NCI-H1436 treated with DMSO at 0.1 percent for 48 hours (cell line): ENCODE data around the gene CDC42EP1.
"Not testable (repeated sequence)": the region's sequence is repeated elsewhere in the genome, so short reads cannot be mapped to it uniquely, and the experiment has no call there.

ENCODE experiments used
- DNase-seq: peaks from one replicate; lab custom pipeline; 2025; lab: John Stamatoyannopoulos, UW

The CDC42EP1 gene

GRCh38 chr22:37581504-37581903 is 21.2 kb downstream of the CDC42EP1 start:
- no peak for DNase-seq

GRCh38 chr22:37582526-37582925 is 22.2 kb downstream of the CDC42EP1 start:
- no peak for DNase-seq

- DNase-seq: no peak
These were observed 28.4 kb downstream of the CDC42EP1 start for GRCh38 chr22:37588546-37589215.

GRCh38 chr22:37589636-37590035 is 29.4 kb downstream of the CDC42EP1 start:
- no peak for DNase-seq

- not testable (repeated sequence) for DNase-seq
These were observed 30.8 kb downstream of the CDC42EP1 start for GRCh38 chr22:37591081-37591480.

GRCh38 chr22:37591823-37592404 is 31.6 kb downstream of the CDC42EP1 start:
- no peak for DNase-seq

DNA sequence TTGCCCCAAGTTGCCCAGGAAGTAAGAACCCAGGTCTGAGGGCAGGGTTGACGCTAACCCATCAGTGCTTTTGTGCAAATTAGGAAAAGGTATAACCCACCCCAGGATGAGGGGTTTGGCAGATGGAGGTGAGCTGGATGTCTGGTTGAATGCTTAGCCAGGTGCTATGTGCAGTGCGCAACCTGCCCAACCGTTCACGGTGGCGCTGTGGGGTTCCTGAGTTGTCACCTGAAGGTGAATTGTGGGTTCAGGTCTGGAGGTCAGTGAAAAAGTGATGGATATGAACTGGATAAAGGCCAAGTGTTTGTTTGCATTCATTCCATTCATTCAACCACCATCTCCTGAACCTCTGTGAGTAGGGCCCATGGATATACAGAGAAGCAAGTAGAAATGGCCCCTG is 34.0 kb downstream of the CDC42EP1 start:
- no peak for DNase-seq

DNA sequence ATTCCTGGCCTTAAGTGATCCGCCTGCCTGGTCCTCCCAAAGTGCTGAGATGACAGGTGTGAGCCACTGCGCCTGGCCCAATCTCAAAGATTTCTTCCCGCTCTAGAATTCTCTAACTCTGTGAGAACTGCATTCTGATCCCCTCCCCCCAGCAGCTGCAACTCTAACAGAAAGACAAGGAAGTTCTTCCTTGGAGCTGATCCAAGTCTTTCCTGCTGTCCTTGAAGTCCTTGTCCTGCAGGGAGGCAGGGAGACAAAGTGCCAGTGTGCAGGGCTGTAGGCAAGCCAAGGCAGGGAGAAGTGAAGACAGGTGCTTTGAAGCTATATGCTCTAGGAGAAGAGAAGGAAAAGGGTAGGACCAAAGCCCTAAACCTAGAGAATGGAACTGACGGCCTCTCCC is 38.9 kb downstream of the CDC42EP1 start:
- DNase-seq: no peak

DNA sequence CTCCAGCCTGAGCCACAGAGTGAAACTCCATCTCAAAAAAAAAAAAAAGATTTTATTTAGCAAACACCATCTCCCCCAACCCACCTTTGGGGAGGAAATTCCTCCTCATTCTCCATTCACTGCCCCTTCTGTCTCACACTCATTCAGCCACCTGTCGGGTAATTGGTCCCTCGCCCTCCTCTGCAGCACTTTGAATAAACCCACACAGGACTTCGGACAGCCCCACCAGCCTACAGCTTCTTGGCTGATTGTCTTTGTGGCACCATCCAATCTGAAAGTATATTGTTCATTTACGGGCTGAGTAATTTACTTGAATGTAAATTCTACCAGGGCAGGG is 40.9 kb downstream of the CDC42EP1 start:
- DNase-seq: no peak

DNA sequence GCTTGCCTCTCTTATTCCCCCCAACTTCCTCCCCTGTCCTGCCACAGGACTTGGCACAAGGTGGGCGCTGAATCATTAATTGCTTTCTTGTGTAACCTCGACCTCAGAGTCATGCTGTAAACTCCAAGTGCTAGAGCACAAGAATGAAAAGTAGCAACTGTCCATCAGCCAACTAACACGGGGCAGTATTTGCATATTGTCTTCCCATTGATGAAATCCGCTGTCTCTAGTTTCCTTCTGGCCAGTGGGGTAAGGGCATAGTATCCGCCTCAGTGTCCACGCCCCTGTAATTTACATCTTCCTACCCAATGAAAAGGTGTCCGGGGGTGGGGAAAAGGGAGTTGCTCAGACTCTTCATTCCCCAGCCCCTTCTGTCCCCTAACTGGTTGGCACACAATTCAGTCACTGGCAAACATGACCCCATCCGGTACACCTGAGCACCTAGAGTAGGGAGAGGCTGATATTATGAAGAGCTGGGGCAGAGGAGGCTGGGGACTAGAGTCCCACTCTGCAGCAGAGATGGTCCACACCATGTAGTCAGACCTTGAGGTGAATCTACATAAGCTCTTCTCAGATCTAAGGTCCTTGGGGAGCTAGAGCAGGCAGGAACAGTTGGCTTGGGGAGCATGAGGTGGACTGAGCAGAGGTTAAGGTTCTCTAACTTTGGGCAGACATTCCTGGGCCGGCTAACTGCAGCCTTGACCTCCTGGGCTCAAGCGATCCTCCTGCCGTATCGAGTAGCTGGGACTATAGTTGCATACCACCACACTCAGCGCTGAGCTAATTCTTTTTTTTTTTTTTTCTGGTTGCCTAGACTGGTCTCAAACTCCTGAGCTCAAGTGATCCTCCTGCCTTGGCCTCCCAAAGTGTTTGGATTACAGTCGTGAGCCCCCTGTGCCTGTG is 41.5 kb downstream of the CDC42EP1 start:
- peak; percentile 74 for DNase-seq

DNA sequence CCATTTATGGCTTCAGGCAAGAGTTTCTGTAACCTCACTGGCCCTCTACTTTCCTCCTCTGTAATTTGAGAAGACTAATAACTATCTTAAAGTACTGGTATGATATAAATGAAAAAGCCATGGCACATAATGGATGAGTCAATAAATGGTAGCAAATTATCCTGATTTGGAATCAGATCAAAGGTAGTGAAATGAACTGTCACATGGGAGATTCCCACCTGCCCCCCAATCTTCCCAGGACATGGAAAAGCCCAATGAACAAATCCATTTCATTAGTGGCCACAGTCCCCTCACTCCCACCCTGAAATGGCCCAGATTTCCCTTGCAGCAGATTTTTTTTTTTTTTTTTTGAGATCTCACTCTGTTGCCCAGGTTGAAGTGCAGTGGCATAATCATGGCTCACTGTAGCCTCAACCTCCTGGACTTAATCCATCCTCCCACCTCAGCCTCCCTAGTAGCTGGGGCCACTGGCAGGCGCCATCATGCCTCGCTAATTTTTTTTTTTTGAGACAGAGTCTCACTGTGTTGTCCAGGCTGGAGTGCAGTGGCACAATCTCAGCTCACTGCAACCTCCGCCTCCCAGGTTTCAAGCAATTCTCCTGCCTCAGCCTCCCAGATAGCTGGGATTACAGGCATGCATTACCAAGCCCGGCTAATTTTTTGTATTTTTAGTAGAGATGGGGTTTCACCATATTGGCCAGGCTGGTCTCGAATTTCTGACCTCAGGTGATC is 42.4 kb downstream of the CDC42EP1 start:
- not testable (repeated sequence) for DNase-seq

DNA sequence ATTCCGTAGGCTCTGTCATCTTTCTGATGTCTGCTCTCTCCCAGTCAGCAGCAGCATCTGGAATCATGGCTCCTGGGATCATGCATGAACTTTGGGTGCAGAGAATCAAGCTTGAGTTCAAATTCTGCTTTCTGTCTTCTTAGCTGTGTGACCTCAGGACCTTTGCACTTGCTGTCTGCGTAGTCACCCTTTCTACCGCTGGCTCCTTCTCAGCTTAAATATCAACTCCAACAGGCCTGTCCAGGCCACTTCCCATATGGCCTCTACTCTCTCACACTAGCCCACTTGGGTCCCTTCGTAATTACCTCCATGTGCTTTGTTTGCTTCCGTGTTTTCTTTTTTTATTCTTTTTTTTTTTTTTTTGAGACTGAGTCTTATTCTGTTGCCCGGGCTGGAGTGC is 43.8 kb downstream of the CDC42EP1 start:
- no peak for DNase-seq

DNA sequence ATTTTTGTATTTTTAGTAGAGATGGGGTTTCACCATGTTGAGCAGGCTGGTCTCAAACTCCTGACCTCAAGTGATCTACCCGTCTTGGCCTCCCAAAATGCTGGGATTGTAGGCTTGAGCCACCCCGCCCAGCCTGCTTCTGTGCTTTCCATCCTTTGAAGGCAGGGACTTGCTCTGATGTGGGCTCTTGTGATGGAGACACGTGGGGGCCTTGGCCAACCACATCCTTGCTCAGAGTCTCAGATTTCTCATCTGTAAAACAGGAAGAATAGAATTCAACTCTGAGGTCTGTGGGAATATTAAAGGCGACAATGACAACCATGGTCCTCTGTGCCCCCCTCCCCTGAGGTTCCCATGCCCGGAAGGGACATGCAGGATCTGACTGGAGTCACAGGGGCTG is 44.6 kb downstream of the CDC42EP1 start:
- DNase-seq: no peak

DNA sequence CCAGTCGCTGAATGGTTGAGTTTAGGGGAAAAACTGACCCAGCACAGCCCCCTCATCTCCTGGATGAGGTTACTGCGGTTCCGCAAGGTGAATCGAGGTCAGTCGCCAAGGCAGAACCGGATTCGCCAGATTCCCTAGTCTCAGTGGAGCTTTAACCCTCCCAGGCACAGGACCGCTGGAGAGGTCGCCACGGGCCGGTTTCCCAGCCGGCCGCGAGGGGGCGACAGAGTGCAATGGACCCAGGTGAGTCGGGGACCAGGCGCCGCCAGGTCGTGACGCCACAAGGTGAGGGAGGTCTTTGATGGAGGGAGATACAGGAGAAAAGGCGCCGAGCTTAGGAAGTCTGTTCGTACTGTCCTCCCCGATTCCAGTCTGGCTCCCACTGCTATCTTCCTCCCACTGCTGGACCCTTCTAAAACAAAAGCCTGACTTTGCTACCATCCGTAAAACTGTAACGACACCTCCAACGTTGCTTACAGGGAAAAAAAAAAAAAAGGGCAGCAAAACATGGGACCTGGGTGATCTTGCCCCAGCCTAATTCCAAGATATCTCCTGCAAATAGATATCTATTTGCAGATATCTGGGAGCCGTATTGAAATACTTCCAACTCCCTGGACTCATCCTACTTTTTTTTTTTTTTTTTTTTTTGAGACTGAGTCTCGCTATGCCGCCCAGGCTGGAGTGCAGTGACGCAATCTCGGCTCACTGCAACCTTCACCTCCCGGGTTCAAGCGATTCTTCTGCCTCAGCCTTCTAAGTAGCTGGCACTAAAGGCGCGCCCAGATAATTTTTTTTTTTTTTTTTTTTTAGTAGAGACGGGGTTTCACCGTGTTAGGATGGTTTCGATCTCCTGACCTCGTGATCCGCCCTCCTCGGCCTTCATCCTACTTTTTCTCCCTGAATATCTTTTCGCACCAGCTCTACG is 47.0 kb downstream of the CDC42EP1 start:
- peak; percentile 32 for DNase-seq

DNA sequence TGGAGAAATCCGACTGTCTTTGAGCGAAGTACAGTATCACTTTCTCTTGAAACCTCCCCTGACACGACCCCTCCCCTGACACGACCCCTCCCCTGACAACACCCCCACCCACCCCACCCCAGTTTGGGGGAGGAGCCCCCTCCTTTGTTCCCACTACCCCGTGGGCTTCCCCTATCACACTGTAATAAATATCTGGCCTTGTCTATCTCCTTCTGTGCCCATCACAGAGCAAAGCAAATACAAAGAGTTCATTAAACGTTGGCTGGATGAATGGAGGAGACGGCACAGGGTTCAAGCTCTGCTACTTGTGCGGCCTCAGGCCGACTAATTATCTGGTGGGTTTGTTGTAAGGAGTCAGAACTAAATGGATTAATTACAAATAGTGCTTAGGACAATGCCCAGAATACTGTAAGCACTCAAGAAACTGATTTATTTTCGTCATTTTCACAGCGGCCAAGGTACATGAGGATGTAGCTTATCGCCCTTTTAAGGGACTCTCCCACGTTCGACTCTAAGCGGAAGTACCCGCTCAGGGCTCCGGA is 47.7 kb downstream of the CDC42EP1 start:
- no peak for DNase-seq

- peak; percentile 94 for DNase-seq
These were observed 48.4 kb downstream of the CDC42EP1 start, which contains the start of gene GGA1 for GRCh38 chr22:37608477-37609239. TSS of gene GGA1 (plus strand) at chr22:37608834. CDS start at chr22:37608861, 27 bp downstream.

GRCh38 chr22:37609240-37610152 is 49.2 kb downstream of the CDC42EP1 start:
- DNase-seq: no peak

DNA sequence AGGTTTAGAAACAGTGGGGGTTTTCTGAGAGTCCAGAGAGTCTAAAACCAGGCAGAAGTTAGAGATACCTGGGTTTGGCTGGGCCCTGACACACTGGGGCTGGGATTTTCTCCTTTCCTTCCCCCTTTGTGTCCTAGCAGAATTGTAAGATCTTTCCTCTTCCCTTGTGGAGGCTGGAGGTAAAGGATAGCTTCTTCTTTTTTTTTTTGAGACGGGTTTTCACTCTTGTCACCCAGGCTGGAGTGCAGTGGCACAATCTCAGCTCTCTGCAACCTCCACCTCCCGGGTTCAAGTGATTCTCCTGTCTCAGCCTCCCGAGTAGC is 49.8 kb downstream of the CDC42EP1 start:
- not testable (repeated sequence) for DNase-seq

DNA sequence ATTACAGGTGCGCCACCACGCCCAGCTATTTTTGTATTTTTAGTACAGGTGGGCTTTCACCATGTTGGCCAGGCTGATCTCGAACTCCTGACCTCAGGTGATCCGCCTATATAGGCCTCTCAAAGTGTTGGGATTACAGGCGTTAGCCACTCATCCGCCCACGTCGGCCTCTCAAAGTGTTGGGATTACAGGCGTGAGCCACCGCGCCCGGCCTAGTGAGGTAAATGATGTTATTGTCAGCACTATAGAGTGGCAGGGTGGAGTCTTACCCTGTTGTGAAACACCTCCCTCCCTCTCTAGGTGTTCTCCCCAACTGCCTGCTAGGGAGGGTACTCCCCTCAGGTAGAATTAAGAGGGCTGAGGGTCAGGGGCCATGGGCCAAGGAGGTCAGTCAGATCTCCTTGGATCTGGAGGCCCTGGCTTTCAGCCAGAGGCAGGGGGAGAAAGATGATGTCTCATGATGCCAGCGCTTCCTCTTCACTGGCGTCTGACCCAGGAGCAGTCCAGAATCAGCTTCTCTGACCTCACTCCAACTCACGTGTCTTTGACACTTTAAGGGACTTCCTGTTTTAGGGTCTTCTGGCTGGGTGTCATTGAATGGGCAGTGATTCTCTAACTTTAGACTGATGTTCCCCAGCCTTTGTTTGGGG is 50.3 kb downstream of the CDC42EP1 start:
- DNase-seq: no peak
